ENCODE measurements around the gene PPP6C. TPM values are rescaled to one million over a fixed set of nuclear protein-coding genes. Genes with fewer than 3 reads are reported as not detected.
"Not testable (repeated sequence)": the region's sequence is repeated elsewhere in the genome, so short reads cannot be mapped to it uniquely, and the experiment has no call there.

The PPP6C gene
- total RNA-seq, 1 donor from 2014 or later = 52.7 TPM

- DNase-seq (ENCODE audit: low spot score) = no peak
Measured at GRCh38 chr9:125142560-125143376, 46.8 kb downstream of the PPP6C start.

DNA sequence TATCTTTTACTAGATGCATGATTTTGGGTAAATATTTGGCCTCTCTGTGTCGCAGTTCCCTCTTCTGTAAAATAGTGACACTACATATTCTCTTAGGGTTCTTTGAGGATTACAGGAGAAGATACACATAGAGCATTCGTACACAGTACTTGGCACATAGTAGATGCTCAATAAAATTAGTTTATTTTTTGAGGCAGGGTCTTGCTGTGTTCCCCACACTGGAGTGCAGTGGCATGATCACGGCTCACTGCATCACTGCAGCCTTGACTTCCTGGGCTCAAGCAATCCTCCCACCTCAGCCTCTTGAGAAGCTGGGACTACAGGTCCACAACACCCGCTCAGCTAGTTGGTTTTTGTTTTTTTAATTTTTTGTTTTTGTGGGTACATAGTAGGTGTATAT is 47.9 kb downstream of the PPP6C start:
- no peak for DNase-seq (ENCODE audit: low spot score)

DNA sequence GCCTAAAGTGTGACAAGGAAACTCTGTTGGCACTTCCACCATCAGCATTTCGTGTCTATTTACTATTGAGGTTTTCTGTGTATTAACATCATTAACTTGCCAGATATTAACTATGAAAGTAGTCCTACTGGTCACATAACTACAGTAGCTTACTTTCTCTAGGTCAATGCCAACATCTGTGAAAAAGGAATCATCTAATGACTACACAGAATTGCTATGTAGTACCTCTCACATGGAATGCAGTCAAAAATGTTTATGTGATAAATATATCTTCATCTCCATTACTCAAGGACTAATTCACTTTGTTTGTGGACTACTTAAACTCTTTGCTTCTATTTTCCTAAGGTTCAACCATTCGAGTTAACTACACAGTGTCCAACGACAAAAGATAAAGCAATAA is 48.4 kb downstream of the PPP6C start:
- no peak for DNase-seq (ENCODE audit: low spot score)

DNA sequence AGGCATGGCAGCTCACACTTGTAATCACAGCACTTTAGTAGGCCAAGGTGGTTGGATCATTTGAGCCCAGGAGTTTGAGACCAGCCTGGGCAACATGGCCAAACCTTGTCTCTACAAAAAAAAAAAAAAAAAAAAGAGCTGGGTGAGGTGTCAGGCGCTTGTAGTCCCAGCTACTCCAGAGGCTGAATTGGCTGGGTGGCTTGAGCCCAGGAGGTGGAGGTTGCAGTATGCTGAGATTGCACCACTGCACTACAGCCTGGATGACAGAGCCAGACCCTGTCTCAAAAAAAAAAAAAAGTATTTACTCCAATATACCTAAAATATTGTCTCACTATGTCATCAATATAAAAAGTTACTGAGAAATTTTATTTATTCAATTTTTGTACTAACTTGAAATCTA is 49.0 kb downstream of the PPP6C start:
- DNase-seq (ENCODE audit: low spot score) = no peak

DNA sequence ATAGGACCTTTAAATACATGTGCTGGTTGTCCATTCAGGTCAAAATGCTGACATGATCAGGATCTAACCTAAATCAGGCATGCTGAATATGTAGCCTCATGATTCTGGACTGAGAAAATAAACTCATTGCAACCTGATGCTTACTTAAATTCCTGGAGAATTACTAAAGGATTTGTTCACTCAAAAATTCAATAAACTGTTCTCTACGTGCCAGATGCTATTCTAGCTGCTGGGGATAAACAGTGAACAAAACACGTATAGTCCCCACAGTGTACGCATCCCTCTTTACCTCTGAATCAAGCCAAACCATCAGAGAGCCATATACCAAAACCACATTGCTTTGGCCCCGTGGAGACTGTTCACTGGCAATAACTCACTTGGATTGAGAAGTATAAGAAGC is 52.4 kb downstream of the PPP6C start:
- no peak for DNase-seq (ENCODE audit: low spot score)

DNA sequence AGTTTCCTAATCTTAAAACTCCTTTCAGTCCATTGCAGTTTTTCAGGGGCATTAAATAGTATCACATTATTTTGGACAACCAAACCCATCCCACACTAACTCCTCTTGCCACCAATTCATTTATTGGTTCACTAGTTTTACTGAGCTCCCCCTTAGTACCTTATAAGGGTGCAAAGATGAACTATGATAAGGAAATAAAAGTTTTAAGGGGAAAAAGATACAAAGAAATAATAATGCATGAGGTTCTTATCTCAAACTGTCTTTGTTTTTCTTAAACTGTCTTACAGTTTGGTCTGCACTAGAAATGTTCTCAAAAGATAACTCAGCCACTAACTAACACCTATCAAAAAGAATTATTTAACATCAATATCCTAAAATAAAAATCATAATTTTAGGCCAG is 54.6 kb downstream of the PPP6C start:
- no peak for DNase-seq (ENCODE audit: low spot score)

GRCh38 chr9:125133403-125134329 is 55.9 kb downstream of the PPP6C start:
- DNase-seq (ENCODE audit: low spot score) = no peak

GRCh38 chr9:125131778-125132177 is 57.8 kb downstream of the PPP6C start:
- DNase-seq (ENCODE audit: low spot score) = no peak

DNA sequence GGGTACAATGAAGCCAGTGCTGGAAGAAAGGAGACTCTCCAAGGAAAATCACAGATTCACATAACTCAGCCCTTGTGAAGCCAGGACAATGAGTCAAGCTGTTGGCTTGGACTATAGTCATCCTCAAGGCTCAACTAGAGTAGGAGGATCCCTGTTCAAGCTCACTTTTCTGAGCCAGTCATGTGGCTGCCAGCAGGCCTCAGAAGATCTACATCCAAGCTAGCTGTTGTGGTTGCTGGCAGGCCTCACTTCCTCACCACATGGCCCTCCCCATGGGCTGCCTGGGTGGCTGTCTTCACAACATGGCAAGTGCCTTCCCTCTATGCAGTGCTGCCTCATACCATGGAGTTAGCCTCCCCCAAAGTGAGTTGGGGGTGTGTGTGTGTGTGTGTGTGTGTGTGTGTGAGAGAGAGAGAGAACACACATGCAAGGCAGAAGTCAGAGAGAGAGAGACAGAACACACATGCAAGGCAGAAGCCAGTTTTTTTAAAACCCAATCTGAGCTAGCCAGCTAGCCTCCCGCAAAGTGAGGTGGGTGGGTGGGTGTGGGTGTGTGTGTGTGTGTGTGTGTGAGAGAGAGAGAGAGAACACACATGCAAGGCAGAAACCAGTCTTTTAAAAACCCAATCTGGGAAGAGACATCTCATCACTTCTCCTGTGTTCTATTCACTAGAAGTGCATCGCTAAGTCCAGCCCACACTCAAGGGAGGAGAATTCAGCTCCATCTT is 63.4 kb downstream of the PPP6C start:
- no peak for DNase-seq (ENCODE audit: low spot score)

DNA sequence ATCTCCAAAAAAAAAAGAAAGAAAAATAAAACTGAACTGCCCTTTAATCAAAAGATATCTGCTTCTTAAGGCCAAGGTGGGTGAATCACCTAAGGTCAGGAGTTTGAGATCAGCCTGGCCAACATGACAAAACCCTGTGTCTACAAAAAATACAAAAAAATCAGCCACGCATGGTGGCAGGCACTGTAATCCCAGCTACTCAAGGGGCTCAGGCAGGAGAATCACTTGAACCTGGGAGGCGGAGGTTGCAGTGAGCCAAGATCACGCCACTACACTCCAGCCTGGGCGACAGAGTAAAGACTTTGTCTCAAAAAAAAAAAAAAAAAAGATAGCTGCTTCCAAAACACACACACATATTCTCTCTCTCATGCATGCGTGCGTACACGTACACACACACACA is 64.1 kb downstream of the PPP6C start:
- DNase-seq (ENCODE audit: low spot score) = no peak

GRCh38 chr9:125121146-125121545 is 68.5 kb downstream of the PPP6C start:
- no peak for DNase-seq (ENCODE audit: low spot score)

- DNase-seq (ENCODE audit: low spot score) = no peak
Measured at GRCh38 chr9:125119643-125120286, 69.8 kb downstream of the PPP6C start.

GRCh38 chr9:125118696-125119095 is 70.9 kb downstream of the PPP6C start:
- DNase-seq (ENCODE audit: low spot score) = not testable (repeated sequence)

DNA sequence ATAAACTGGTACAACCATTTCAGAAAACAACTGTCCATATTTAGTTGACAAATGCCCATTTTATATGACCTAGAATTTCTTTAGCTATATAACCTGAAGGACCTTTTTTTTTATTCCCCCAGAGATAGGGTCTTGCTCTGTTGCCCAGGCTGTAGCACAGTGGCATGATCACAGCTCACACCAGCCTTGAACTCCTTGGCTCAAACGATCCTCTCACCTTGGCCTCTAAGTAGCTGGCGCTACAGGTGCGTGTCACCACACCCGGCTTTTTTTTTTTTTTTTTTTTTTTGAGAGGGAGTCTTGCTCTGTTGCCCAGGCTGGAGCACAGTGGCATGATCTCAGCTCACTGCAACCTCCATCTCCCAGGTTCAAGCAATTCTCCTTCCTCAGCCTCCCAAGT is 75.1 kb downstream of the PPP6C start:
- not testable (repeated sequence) for DNase-seq (ENCODE audit: low spot score)

GRCh38 chr9:125110464-125110863 is 79.1 kb downstream of the PPP6C start:
- DNase-seq (ENCODE audit: low spot score) = no peak

DNA sequence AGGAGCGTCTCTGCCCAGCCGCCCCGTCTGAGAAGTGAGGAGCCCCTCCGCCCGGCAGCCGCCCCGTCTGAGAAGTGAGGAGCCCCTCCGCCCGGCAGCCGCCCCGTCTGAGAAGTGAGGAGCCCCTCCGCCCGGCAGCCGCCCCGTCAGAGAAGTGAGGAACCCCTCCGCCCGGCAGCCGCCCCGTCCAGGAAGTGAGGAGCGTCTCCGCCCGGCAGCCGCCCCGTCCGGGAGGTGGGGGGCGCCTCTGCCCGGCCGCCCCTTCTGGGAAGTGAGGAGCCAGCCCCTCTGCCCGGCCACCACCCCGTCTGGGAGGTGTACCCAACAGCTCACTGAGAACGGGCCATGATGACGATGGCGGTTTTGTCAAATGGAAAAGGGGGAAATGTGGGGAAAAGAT is 81.1 kb downstream of the PPP6C start:
- DNase-seq (ENCODE audit: low spot score) = not testable (repeated sequence)

GRCh38 chr9:125106285-125106893 is 83.2 kb downstream of the PPP6C start:
- no peak for DNase-seq (ENCODE audit: low spot score)

DNA sequence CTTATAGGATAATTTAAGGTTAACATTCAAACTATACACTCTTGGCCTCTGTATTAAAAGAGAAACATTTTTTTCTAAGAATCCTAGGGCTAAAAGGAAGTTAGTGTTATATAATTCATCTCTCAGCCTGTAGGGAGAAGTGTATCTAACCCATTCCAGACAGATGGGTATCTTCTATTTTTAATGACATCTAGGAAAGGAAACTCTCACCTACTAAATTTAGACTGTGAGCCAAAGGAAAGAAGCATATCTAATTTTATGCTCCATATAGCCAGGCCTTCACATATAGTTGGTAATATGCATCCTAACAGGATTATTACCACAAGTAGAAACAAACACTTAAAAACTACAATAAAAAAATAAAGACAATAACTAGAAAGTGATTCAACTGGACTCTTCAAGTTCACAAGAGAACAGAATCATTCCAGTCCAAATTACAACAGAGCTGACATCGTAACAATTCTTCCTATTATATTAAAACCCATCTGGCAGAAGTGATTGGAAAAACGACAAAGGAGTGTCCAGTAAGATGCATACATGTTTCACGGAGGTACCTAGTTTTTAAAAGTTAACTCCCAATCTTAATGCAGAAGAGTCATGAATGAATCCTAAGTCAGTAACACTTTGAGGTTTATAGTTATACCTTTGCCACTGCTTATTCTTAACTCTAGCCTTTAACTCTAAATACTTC is 85.7 kb downstream of the PPP6C start:
- DNase-seq (ENCODE audit: low spot score) = no peak

DNA sequence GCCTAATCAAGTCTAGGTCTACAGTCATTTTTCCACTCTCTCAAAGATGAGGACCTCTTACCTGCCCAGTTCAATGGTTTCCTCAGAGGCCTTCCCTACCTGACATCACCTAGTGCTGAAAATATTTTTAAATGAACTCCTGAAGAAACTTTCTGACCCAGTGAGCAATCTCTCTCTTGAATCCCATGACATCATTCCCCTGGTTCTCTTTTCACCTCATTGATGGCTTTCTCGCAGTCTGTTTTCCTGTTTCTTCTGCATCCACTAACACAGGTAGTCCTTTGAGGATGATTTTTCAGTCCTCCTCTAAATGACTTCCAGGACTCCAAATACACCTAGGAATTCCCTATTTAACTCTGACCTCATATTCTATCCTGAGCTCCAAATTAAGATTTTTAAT is 86.6 kb downstream of the PPP6C start:
- DNase-seq (ENCODE audit: low spot score) = no peak

DNA sequence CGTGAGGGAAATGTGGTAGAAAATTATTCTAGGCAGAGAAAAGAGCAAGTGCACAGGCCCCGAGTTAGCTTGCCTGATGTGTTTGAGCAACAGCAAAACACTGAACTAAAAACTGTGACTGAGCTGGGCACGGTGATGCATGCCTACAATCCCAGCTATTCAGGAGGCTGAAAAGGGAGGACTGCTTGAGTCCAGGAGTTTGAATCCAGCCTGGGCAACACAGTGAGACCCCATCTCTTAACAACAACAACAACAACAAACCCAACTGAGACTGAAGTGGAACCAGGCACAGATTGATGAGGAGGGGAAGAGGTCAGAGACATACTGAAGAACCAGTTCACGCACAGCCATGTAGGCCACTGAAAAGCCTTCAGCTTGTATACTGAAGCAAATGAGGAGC is 88.8 kb downstream of the PPP6C start:
- DNase-seq (ENCODE audit: low spot score) = no peak
